Stomach smooth muscle (tissue), 2 donors: ENCODE results near the gene LYPLAL1.

Experiments
- H3K27ac ChIP-seq: one replicate; pipeline ENCODE4 v1.7.0; 2013; ENCODE audit warnings: mild to moderate bottlenecking, low read length, inconsistent platforms
- H3K27me3 ChIP-seq, 2 donors: one replicate each; pipeline ENCODE4 v1.7.0; 2013; ENCODE audit warnings: low read length in 2 of 2; ENCODE audit not compliant: insufficient read depth in 2 of 2, control insufficient read depth in 1 of 2
- H3K36me3 ChIP-seq, 2 donors: one replicate each; pipeline ENCODE4 v1.7.0; 2013; ENCODE audit warnings: low read length in 2 of 2; ENCODE audit not compliant: control insufficient read depth in 2 of 2, insufficient read depth in 2 of 2
- H3K4me1 ChIP-seq: one replicate; pipeline ENCODE4 v1.7.0; 2013; ENCODE audit warnings: low read length; ENCODE audit not compliant: control insufficient read depth, insufficient read depth
- H3K4me3 ChIP-seq, 2 donors: one replicate each; pipeline ENCODE4 v1.7.0; 2013; ENCODE audit warnings: low read length in 2 of 2
- H3K9ac ChIP-seq, 2 donors: one replicate each; pipeline ENCODE4 v1.7.0; 2013; ENCODE audit warnings: low read length in 2 of 2, mild to moderate bottlenecking in 1 of 2
- H3K9me3 ChIP-seq, 2 donors: one replicate each; pipeline ENCODE4 v1.7.0; 2013; ENCODE audit warnings: low read length in 2 of 2; ENCODE audit not compliant: control insufficient read depth in 2 of 2
- donor health status: healthy.
- donor health status: Pancreatic carcinoma.

The LYPLAL1 gene

GRCh38 chr1:219161371-219161770 is 12.3 kb upstream of the LYPLAL1 start:
- Histone ChIP-seq H3K4me3 (no peak overlapping the region), H3K27ac (no peak overlapping the region), H3K36me3 (no peaks in the 10 kb centered on the region), H3K9me3 (no peaks in the 10 kb centered on the region), H3K27me3 (no peaks in the 10 kb centered on the region), H3K4me1 (no peaks in the 10 kb centered on the region), H3K9ac (no peak overlapping the region)

- Histone ChIP-seq H3K27me3 (no peaks in the 10 kb centered on the region), H3K36me3 (no peaks in the 10 kb centered on the region), H3K27ac (no peak overlapping the region), H3K9ac (no peak overlapping the region), H3K4me3 (no peak overlapping the region), H3K9me3 (no peaks in the 10 kb centered on the region), H3K4me1 (no peaks in the 10 kb centered on the region)
These were observed 10.2 kb upstream of the LYPLAL1 start for GRCh38 chr1:219163401-219163954.

GRCh38 chr1:219171192-219171935 is 2.3 kb upstream of the LYPLAL1 start:
- H3K4me1 ChIP-seq: peaks cover 5% of the 10 kb centered on the region
- H3K9ac ChIP-seq: no peak overlapping the region
- no peak overlapping the region for H3K4me3 ChIP-seq
- H3K36me3 ChIP-seq: no peaks in the 10 kb centered on the region
- no peaks in the 10 kb centered on the region for H3K27me3 ChIP-seq
- no peaks in the 10 kb centered on the region for H3K9me3 ChIP-seq
- no peak overlapping the region for H3K27ac ChIP-seq

GRCh38 chr1:219172821-219173220 is 857 bp upstream of the LYPLAL1 start:
- Histone ChIP-seq H3K27me3 (no peaks in the 10 kb centered on the region), H3K4me1 (peaks cover 5% of the 10 kb centered on the region), H3K9me3 (no peaks in the 10 kb centered on the region), H3K36me3 (no peaks in the 10 kb centered on the region), H3K9ac (no peak overlapping the region), H3K27ac (no peak overlapping the region), H3K4me3 (peak overlapping the region; percentile 87 to 88)

GRCh38 chr1:219173434-219173757 is 282 bp upstream of the LYPLAL1 start:
- Histone ChIP-seq H3K27ac (peak overlapping the region; percentile 69), H3K27me3 (no peaks in the 10 kb centered on the region), H3K9me3 (no peaks in the 10 kb centered on the region), H3K36me3 (no peaks in the 10 kb centered on the region), H3K9ac (peak overlapping the region; percentile 76 to 91), H3K4me3 (peak overlapping the region; percentile 87 to 88), H3K4me1 (peaks cover 5% of the 10 kb centered on the region)

- H3K27me3 ChIP-seq: no peaks in the 10 kb centered on the region
- no peaks in the 10 kb centered on the region for H3K36me3 ChIP-seq
- H3K4me1 ChIP-seq: peaks cover 5% of the 10 kb centered on the region
- peak overlapping the region; percentile 69 for H3K27ac ChIP-seq
- H3K4me3 ChIP-seq: peak overlapping the region; percentile 87 to 88
- peak overlapping the region; percentile 76 to 91 for H3K9ac ChIP-seq
- H3K9me3 ChIP-seq: no peaks in the 10 kb centered on the region
These were observed 958 bp downstream of the LYPLAL1 start for GRCh38 chr1:219174460-219175211.

GRCh38 chr1:219175212-219175564 is 1.5 kb downstream of the LYPLAL1 start:
- Histone ChIP-seq H3K4me1 (peaks cover 5% of the 10 kb centered on the region), H3K4me3 (peak overlapping the region; percentile 87 to 88), H3K9ac (peak overlapping the region in 1 of 2 donors; percentile 91), H3K36me3 (peaks cover 0 to 3% of the 10 kb centered on the region in 2 donors), H3K27ac (peak overlapping the region; percentile 69), H3K9me3 (no peaks in the 10 kb centered on the region), H3K27me3 (no peaks in the 10 kb centered on the region)

GRCh38 chr1:219176168-219176567 is 2.5 kb downstream of the LYPLAL1 start:
- H3K4me3 ChIP-seq: peak overlapping the region in 1 of 2 donors; percentile 23
- no peaks in the 10 kb centered on the region for H3K27me3 ChIP-seq
- H3K9me3 ChIP-seq: no peaks in the 10 kb centered on the region
- H3K36me3 ChIP-seq: peaks cover 0 to 3% of the 10 kb centered on the region in 2 donors
- H3K4me1 ChIP-seq: peaks cover 5% of the 10 kb centered on the region
- no peak overlapping the region for H3K27ac ChIP-seq
- no peak overlapping the region for H3K9ac ChIP-seq

- Histone ChIP-seq H3K36me3 (peaks cover 0 to 7% of the 10 kb centered on the region in 2 donors), H3K27ac (no peak overlapping the region)
These were observed 3.7 kb downstream of the LYPLAL1 start for GRCh38 chr1:219177363-219177762.

GRCh38 chr1:219177940-219178339 is 4.3 kb downstream of the LYPLAL1 start:
- H3K4me1 ChIP-seq: peaks cover 5% of the 10 kb centered on the region
- no peak overlapping the region for H3K4me3 ChIP-seq
- no peaks in the 10 kb centered on the region for H3K9me3 ChIP-seq
- H3K27ac ChIP-seq: no peak overlapping the region
- H3K9ac ChIP-seq: no peak overlapping the region
- no peaks in the 10 kb centered on the region for H3K27me3 ChIP-seq
- H3K36me3 ChIP-seq: peaks cover 0 to 7% of the 10 kb centered on the region in 2 donors

More at GRCh38 chr1:219177363-219177762, 3.7 kb downstream of the LYPLAL1 start:
- Histone ChIP-seq H3K4me3 (no peak overlapping the region), H3K9me3 (no peaks in the 10 kb centered on the region), H3K4me1 (peaks cover 5% of the 10 kb centered on the region), H3K27me3 (no peaks in the 10 kb centered on the region), H3K9ac (no peak overlapping the region)
